Liver (tissue), 3 donors: Measurements from ENCODE around the gene TRAPPC2L.

Source experiments
- FOXA1 ChIP-seq: IDR thresholded peaks from 2 replicates; pipeline ENCODE4 v1.6.1; 2016; ENCODE audit warnings: antibody characterized with exemption
- GABPA ChIP-seq, 2 donors: IDR thresholded peaks in 1 of 2; conservative IDR thresholded peaks in 1 of 2; 2 replicates each; pipeline ENCODE4 v1.6.1; 2016; ENCODE audit warnings: antibody characterized with exemption in 2 of 2, mild to moderate bottlenecking in 1 of 2, moderate library complexity in 1 of 2
- JUND ChIP-seq, 2 donors: IDR thresholded peaks; 2 replicates each; pipeline ENCODE4 v1.6.1; 2016; ENCODE audit warnings: antibody characterized with exemption in 2 of 2
- RAD21 ChIP-seq, 2 donors: IDR thresholded peaks; 2 replicates each; pipeline ENCODE4 v1.6.1; 2016; ENCODE audit warnings: antibody characterized with exemption in 2 of 2, mild to moderate bottlenecking in 2 of 2
- TAF1 ChIP-seq: conservative IDR thresholded peaks from 2 replicates; pipeline ENCODE4 v1.6.1; 2016; ENCODE audit warnings: antibody characterized with exemption, mild to moderate bottlenecking
- YY1 ChIP-seq: IDR thresholded peaks from 2 replicates; pipeline ENCODE4 v1.6.1; 2016; ENCODE audit warnings: antibody characterized with exemption, mild to moderate bottlenecking
- TF ChIP-seq, protein P1 (sequence below): fragments of 150-350 bp; IDR thresholded peaks from 2 replicates; pipeline ENCODE4 v1.5.1; 2017; ENCODE audit warnings: improper control_type of control experiment, low read depth, low read length; ENCODE audit not compliant: missing input control
- TF ChIP-seq, protein P2 (sequence below): IDR thresholded peaks from 2 replicates; pipeline ENCODE4 v1.6.1; 2016; ENCODE audit warnings: antibody characterized with exemption
- TF ChIP-seq, protein P3 (sequence below): IDR thresholded peaks from 2 replicates; pipeline ENCODE4 v1.6.1; 2016; ENCODE audit warnings: antibody characterized with exemption
- TF ChIP-seq, protein P4 (sequence below): IDR thresholded peaks from 2 replicates; pipeline ENCODE4 v1.6.1; 2016; ENCODE audit warnings: antibody characterized with exemption, mild to moderate bottlenecking
- donor health status: healthy.
- donor health status: healthy.

DNA sequence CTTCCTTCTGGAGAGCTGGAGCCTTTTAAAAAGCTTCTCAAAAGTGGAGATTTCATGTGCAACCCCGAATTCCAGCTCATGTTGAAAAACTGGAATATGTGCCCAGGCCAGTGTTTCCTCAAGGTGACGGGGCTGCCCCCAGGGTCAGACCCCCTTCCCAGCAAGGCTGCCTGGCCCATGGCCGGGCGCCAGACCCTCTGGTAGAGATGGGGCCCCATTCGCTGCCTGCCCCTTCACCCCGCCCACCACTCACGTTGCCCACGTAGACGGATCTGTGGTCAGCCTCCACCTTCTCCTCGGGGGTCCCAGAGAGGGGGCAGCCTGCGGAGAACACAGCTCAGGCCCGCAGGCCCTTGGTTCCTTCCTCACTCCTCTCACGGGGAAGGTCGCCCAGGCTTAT, 8.4 kb downstream of the TRAPPC2L start:
- TF ChIP-seq, protein P1, sequence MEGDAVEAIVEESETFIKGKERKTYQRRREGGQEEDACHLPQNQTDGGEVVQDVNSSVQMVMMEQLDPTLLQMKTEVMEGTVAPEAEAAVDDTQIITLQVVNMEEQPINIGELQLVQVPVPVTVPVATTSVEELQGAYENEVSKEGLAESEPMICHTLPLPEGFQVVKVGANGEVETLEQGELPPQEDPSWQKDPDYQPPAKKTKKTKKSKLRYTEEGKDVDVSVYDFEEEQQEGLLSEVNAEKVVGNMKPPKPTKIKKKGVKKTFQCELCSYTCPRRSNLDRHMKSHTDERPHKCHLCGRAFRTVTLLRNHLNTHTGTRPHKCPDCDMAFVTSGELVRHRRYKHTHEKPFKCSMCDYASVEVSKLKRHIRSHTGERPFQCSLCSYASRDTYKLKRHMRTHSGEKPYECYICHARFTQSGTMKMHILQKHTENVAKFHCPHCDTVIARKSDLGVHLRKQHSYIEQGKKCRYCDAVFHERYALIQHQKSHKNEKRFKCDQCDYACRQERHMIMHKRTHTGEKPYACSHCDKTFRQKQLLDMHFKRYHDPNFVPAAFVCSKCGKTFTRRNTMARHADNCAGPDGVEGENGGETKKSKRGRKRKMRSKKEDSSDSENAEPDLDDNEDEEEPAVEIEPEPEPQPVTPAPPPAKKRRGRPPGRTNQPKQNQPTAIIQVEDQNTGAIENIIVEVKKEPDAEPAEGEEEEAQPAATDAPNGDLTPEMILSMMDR: no peak
- TF ChIP-seq, protein P2, sequence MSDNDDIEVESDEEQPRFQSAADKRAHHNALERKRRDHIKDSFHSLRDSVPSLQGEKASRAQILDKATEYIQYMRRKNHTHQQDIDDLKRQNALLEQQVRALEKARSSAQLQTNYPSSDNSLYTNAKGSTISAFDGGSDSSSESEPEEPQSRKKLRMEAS: no peak
- no peak for TF ChIP-seq FOXA1
- no peak for TF ChIP-seq TAF1
- TF ChIP-seq GABPA (IDR thresholded peaks at IDR 0.05 in 1 of 2, conservative IDR thresholded peaks at IDR 0.05 in 1 of 2): no peak
- TF ChIP-seq, protein P3, sequence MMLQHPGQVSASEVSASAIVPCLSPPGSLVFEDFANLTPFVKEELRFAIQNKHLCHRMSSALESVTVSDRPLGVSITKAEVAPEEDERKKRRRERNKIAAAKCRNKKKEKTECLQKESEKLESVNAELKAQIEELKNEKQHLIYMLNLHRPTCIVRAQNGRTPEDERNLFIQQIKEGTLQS: no peak
- TF ChIP-seq, protein P4, sequence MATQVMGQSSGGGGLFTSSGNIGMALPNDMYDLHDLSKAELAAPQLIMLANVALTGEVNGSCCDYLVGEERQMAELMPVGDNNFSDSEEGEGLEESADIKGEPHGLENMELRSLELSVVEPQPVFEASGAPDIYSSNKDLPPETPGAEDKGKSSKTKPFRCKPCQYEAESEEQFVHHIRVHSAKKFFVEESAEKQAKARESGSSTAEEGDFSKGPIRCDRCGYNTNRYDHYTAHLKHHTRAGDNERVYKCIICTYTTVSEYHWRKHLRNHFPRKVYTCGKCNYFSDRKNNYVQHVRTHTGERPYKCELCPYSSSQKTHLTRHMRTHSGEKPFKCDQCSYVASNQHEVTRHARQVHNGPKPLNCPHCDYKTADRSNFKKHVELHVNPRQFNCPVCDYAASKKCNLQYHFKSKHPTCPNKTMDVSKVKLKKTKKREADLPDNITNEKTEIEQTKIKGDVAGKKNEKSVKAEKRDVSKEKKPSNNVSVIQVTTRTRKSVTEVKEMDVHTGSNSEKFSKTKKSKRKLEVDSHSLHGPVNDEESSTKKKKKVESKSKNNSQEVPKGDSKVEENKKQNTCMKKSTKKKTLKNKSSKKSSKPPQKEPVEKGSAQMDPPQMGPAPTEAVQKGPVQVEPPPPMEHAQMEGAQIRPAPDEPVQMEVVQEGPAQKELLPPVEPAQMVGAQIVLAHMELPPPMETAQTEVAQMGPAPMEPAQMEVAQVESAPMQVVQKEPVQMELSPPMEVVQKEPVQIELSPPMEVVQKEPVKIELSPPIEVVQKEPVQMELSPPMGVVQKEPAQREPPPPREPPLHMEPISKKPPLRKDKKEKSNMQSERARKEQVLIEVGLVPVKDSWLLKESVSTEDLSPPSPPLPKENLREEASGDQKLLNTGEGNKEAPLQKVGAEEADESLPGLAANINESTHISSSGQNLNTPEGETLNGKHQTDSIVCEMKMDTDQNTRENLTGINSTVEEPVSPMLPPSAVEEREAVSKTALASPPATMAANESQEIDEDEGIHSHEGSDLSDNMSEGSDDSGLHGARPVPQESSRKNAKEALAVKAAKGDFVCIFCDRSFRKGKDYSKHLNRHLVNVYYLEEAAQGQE: no peak
- no peak for TF ChIP-seq JUND (IDR thresholded peaks at IDR 0.05)
- no peak for TF ChIP-seq RAD21 (IDR thresholded peaks at IDR 0.05)
- no peak for TF ChIP-seq YY1
